22Rv1 (cell line): ENCODE measurements around the gene TMEM39B.

Experiments used
- ZFX ChIP-seq: fragments of 450-650 bp; IDR thresholded peaks from 2 replicates; pipeline ENCODE4 v1.6.1; 2017; ENCODE audit warnings: antibody characterized with exemption, borderline replicate concordance
- TF ChIP-seq, protein P1 (sequence below): fragments of 450-650 bp; IDR thresholded peaks from 2 replicates; pipeline ENCODE4 v1.5.1; 2017; ENCODE audit warnings: mild to moderate bottlenecking

DNA sequence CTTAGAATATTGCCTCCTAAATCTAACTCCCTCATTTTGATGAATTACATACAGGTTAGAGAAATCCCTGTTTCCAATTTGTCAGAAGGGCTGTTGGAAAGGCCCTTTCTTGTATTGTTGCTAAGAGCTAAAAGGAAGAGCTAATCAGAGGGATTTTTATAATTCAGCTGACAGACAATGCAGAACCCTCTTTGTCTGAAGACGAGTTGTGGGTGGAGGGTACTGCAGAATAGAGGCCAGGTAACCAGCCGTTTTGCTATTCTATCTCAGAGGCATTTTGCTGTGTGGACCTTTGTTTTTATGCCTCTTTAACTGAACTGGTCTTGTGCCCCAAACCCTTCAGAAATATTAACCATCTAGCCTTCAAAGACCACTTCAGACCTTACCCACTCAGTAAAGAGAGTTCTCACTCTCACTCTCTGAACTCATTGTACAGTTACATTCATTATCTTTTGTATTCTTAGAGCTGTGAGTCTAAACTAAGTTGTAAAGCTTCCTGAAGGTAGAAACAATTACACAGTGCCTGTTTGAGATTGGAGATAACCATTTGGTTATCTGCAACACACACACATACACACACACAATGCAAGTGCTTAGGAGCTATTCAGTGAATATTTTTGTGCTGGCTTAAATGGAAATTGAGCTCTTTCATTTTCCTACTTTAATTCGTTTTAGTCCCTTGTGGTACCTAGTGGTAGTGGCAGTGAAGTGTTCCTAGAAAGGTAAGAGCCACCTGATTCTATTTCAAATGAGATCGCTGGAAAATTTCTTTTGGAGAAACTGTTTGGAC lies 54.9 kb downstream of the TMEM39B start:
- TF ChIP-seq, protein P1, sequence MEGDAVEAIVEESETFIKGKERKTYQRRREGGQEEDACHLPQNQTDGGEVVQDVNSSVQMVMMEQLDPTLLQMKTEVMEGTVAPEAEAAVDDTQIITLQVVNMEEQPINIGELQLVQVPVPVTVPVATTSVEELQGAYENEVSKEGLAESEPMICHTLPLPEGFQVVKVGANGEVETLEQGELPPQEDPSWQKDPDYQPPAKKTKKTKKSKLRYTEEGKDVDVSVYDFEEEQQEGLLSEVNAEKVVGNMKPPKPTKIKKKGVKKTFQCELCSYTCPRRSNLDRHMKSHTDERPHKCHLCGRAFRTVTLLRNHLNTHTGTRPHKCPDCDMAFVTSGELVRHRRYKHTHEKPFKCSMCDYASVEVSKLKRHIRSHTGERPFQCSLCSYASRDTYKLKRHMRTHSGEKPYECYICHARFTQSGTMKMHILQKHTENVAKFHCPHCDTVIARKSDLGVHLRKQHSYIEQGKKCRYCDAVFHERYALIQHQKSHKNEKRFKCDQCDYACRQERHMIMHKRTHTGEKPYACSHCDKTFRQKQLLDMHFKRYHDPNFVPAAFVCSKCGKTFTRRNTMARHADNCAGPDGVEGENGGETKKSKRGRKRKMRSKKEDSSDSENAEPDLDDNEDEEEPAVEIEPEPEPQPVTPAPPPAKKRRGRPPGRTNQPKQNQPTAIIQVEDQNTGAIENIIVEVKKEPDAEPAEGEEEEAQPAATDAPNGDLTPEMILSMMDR, result no peak
- TF ChIP-seq ZFX, result no peak
